Measurements from ENCODE around the gene ARR3. TPM values are rescaled to one million over a fixed set of nuclear protein-coding genes. Genes with fewer than 3 reads are reported as not detected.
"Not testable (repeated sequence)": the region's sequence is repeated elsewhere in the genome, so short reads cannot be mapped to it uniquely, and the experiment has no call there.

ARR3 gene
- total RNA-seq = not detected
- long read RNA-seq = 0 reads

GRCh38 chrX:70268034-70268433 lies at the start of gene ARR3:
TSS of gene ARR3 (plus strand) at chrX:70268334. CDS start at chrX:70269386, 1,052 bp downstream.
- DNase-seq = no peak
- ATAC-seq (ENCODE audit: poor library complexity) = no peak
- intact Hi-C loops (cut with DNase I) = no loop called here

GRCh38 chrX:70219938-70220764 lies 48.0 kb upstream of the ARR3 start:
- intact Hi-C loops (cut with DNase I) = no loop called here
- ATAC-seq (ENCODE audit: poor library complexity) (peak; percentile 71), DNase-seq (peak; percentile 47)

- intact Hi-C loops (cut with DNase I) = no loop called here
- DNase-seq (no peak), ATAC-seq (ENCODE audit: poor library complexity) (no peak)
Observed at GRCh38 chrX:70226048-70226447, 42.1 kb upstream of the ARR3 start.

DNA sequence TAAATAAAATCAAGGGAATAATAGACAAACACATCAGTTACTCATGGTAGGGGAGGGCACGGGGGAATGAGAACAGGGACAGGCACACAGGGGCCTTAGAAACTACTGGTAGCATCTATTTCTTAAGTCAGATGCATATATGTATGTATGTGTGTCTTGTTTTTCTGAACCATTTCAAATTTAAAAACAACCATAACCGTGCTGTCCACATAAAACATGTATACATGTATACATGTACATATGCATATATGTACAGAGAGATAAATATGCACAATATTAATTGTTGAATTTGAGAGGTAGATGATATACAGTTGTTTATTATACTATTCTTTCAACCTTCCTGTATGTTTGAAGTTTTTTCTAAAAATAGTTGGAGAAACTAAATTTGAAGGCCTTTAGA lies 41.4 kb upstream of the ARR3 start:
- intact Hi-C loops (cut with DNase I) = no loop called here
- no peak for ATAC-seq (ENCODE audit: poor library complexity)

DNA sequence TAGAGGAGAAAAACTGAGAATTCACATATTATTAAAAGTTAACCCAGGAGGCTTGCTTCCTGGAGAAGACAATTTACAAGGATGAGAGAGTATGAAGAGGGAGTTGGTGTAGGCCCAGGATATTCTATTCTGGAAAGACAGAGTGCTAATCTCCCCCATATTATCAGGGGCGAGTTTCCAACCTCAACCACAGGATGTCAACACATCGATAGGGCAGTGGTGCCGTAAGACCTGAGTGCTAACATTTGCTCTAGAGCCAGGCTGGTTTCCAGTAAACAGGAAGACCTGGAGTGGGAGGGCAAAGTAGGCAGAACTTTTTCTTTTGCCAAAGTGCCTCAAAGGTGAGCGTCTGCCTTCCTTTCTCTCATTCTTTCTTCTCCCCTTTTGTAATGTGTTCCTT lies 36.5 kb upstream of the ARR3 start:
- intact Hi-C loops (cut with DNase I) = no loop called here
- ATAC-seq (ENCODE audit: poor library complexity) = peak; percentile 52

More for the DNA sequence above, 41.4 kb upstream of the ARR3 start:
- no peak for DNase-seq

GRCh38 chrX:70234355-70234754 lies 33.8 kb upstream of the ARR3 start, which contains the start of gene AWAT1:
TSS of gene AWAT1 (plus strand) at chrX:70234655. CDS start at chrX:70234696, 41 bp downstream.
- ATAC-seq (ENCODE audit: poor library complexity) (no peak), DNase-seq (no peak)
- intact Hi-C loops (cut with DNase I) = no loop called here

More for the DNA sequence above, 36.5 kb upstream of the ARR3 start:
- no peak for DNase-seq

- intact Hi-C loops (cut with DNase I) = no loop called here
Observed at GRCh38 chrX:70240751-70241150, 27.4 kb upstream of the ARR3 start.

DNA sequence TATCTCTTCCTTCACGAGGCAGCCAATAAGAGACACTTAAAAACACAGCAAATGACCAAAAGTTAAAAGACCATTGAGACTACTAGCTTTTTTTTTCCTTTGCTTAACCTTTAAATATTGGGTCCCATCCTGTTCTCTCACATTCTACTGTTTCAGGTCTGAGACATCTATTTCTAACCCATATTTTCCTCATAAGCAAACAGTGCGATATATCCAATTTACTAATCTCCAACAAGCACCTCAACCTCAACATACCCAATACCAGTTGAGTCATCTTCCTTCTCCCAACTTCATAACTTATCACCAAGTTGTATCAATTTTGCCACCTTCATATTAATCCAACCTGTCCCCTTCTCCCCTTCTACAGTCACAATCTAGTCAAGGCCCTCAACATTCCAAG lies 26.6 kb upstream of the ARR3 start:
- no peak for DNase-seq
- intact Hi-C loops (cut with DNase I) = no loop called here
- ATAC-seq (ENCODE audit: poor library complexity) = no peak

More at GRCh38 chrX:70240751-70241150, 27.4 kb upstream of the ARR3 start:
- ATAC-seq (ENCODE audit: poor library complexity) (no peak), DNase-seq (no peak)

- ATAC-seq (ENCODE audit: poor library complexity); DNase-seq; intact Hi-C loops (cut with DNase I): not testable (repeated sequence)
Observed at GRCh38 chrX:70243601-70244000, 24.5 kb upstream of the ARR3 start.

DNA sequence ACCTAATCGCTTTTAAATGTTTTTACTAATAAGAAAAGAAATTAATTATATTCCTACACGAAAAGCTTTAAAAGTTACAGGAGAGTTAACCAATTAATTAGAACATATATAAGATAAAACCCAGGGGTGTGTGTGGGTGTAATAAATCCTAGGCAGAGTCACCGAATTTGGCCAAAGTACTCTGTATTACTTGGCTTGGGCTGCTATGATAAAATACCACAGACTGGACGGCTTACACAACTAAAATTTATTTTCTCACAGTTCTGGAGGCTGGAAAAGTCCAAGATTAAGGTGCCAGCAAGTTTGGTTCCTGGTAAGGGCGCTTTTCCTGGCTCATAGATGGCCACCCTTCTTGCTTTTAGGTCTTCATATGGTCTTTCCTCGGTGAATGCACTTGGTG lies 23.3 kb upstream of the ARR3 start:
- no peak for ATAC-seq (ENCODE audit: poor library complexity)
- intact Hi-C loops (cut with DNase I) = no loop called here
- no peak for DNase-seq

- DNase-seq (no peak), ATAC-seq (ENCODE audit: poor library complexity) (no peak)
- intact Hi-C loops (cut with DNase I) = no loop called here
Observed at GRCh38 chrX:70247252-70247651, 20.9 kb upstream of the ARR3 start.

DNA sequence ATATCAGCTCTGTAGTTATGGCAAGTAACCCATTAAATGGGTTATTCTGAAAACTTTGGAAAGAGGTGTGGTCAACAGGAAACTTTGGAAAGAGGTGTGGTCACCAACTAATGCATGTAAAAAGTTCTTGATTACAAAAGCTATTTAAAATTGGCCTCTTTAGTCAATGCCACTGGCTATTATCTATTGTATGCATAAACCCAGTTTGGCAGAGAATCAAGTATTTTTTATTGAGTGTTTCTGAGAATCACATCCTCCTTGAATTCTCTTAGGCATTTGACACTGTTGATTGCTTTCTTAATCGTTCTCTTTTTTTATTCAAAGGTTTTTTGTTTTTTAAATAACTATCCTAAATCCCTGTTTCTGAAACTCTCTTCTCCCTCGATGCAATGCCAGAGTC lies 15.6 kb upstream of the ARR3 start:
- ATAC-seq (ENCODE audit: poor library complexity) (no peak), DNase-seq (no peak)
- intact Hi-C loops (cut with DNase I) = no loop called here

DNA sequence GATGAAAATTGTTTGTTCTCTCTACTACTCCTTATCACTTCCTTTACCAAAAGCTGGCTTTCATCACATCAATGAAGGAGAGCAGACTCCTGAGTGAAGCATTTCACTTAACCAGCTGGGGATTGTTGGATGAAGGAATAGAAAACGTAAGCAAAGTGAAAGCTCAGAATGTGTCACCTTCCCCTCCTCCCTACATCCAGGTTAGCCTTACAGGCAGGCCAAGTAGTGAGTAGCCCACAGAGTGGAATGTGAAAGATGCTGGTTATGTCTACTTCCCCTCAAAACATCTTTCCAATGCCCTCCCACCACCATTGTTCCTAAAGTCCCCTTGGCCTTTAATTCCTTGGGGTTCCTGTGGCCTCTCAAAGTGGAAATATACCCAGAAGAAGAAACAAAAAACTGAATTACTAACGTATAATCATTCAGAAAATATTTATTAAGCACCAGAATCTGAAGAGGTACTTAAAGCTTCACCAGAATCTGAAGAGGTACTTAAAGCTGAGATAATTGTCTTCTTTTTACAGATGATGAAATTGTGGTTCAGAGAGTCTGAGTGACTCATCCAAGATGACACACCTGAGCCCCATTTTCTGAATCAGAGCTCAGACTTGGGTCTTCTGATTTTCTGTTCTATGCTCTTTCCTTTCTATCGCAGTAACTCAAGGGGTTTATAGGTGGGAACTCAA lies 14.6 kb upstream of the ARR3 start:
- intact Hi-C loops (cut with DNase I) = no loop called here
- no peak for ATAC-seq (ENCODE audit: poor library complexity)
- no peak for DNase-seq

DNA sequence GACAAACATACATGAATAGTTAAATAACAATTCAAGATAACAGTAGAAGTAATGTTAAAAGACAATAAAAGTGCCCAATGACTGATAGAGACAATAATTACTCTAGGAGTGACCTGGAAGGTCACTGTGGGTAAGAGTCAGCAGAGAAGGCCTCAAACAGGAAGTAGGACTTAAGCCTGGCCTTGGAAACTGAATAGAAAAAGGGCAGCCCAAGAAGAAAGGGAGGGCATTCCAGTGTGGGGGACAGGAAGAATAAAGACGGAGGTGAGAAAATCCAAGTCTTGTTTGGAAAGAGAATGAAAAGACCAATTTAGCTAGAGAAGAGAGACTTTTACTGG lies 14.1 kb upstream of the ARR3 start:
- ATAC-seq (ENCODE audit: poor library complexity) = no peak
- no peak for DNase-seq
- intact Hi-C loops (cut with DNase I) = no loop called here

DNA sequence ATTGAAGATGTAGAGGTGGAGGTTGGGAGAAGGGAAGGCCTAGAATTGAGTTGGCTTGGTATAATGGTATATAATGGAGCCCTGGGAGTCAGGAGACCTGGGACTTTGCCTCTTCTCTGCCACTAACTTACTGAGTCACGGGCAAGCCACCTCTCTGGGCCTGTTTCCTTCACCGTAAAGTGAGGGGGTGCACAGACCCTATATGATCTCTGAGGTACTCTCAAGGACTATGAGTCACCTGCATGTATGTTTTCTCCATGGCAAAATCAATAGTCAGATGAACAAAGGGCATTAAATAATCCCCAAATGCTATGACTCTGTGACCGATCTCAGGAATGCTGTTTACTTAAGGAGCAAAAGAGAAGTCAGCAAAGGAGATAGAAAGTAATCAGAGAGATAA lies 13.2 kb upstream of the ARR3 start:
- DNase-seq = no peak
- ATAC-seq (ENCODE audit: poor library complexity) = no peak
- intact Hi-C loops (cut with DNase I) = no loop called here

GRCh38 chrX:70255452-70255851 lies 12.7 kb upstream of the ARR3 start:
- DNase-seq (no peak), ATAC-seq (ENCODE audit: poor library complexity) (peak; percentile 43)

GRCh38 chrX:70257423-70258288 lies 10.5 kb upstream of the ARR3 start:
- intact Hi-C loops (cut with DNase I) = no loop called here
- no peak for ATAC-seq (ENCODE audit: poor library complexity)
- no peak for DNase-seq

More at GRCh38 chrX:70255452-70255851, 12.7 kb upstream of the ARR3 start:
- intact Hi-C loops (cut with DNase I) = no loop called here

- ATAC-seq (ENCODE audit: poor library complexity) = no peak
- DNase-seq = no peak
- intact Hi-C loops (cut with DNase I) = loop anchor here (5.0 kb wide), 1 partner anchor 63 kb away; no protein-coding TSS in a partner anchor
Observed at GRCh38 chrX:70260104-70260503, 8.0 kb upstream of the ARR3 start, which contains the start of gene P2RY4. TSS of gene P2RY4 (minus strand) at chrX:70260204. CDS start at chrX:70259624, 580 bp downstream.
